DND-41 (cell line): Measurements from ENCODE around the gene PLA2G2E.

ENCODE experiments used
- ATAC-seq: fragments of 200-7000 bp; cut with Tn5 transposase; 3 replicates; pipeline ENCODE4 v1.9.1; 2021; ENCODE audit warnings: low read depth; ENCODE audit not compliant: insufficient read depth
- DNase-seq: peaks from one replicate; pipeline ENCODE4 v3.0.0-alpha.2; 2020
- H2AFZ ChIP-seq: 2 replicates; pipeline ENCODE4 v1.6.0; 2012; ENCODE audit warnings: low read depth, low read length
- H3K27ac ChIP-seq: 2 replicates; pipeline ENCODE4 v1.5.1; 2012; ENCODE audit warnings: low read length, inconsistent platforms
- H3K27me3 ChIP-seq: fragments of 200-600 bp; sonication (generic); 2 replicates; pipeline ENCODE4 v1.6.0; 2012; ENCODE audit warnings: low read length, mild to moderate bottlenecking, inconsistent platforms; ENCODE audit not compliant: insufficient read depth, poor library complexity
- H3K36me3 ChIP-seq: 2 replicates; pipeline ENCODE4 v1.5.1; 2012; ENCODE audit warnings: low read length, inconsistent platforms; ENCODE audit not compliant: insufficient read depth
- H3K4me1 ChIP-seq: 2 replicates; pipeline ENCODE4 v1.5.1; 2012; ENCODE audit warnings: mild to moderate bottlenecking, low read length; ENCODE audit not compliant: insufficient read depth
- H3K4me2 ChIP-seq: 2 replicates; pipeline ENCODE4 v1.6.0; 2012; ENCODE audit warnings: mild to moderate bottlenecking, moderate library complexity, low read length, inconsistent platforms; ENCODE audit not compliant: insufficient read depth
- H3K4me3 ChIP-seq, 2 experiments: fragments of 200-600 bp in 1 of 2; shearing (Covaris generic) in 1 of 2; 2 replicates each; pipeline ENCODE4 v1.5.1; 2012 to 2016; ENCODE audit warnings: inconsistent platforms in 2 of 2, low read length in 2 of 2, mild to moderate bottlenecking in 2 of 2, low read depth in 1 of 2, moderate library complexity in 1 of 2
- H3K79me2 ChIP-seq: 2 replicates; pipeline ENCODE4 v1.6.0; 2012; ENCODE audit warnings: low read length, inconsistent platforms; ENCODE audit not compliant: insufficient read depth
- H3K9ac ChIP-seq: 2 replicates; pipeline ENCODE4 v1.6.0; 2012; ENCODE audit warnings: low read depth, mild to moderate bottlenecking, inconsistent platforms, low read length, moderate library complexity
- H3K9me3 ChIP-seq: 2 replicates; pipeline ENCODE4 v1.5.1; 2012; ENCODE audit warnings: low read length, moderate library complexity, mild to moderate bottlenecking, inconsistent platforms; ENCODE audit not compliant: insufficient read depth, severe bottlenecking
- H4K20me1 ChIP-seq: 2 replicates; pipeline ENCODE4 v1.6.0; 2012; ENCODE audit warnings: low read length; ENCODE audit not compliant: insufficient read depth
- EZH2 ChIP-seq: IDR thresholded peaks from 3 replicates; pipeline ENCODE4 v1.6.1; 2012; ENCODE audit warnings: borderline replicate concordance, low read depth, mild to moderate bottlenecking, moderate library complexity, low read length, inconsistent platforms; ENCODE audit not compliant: severe bottlenecking
- TF ChIP-seq, protein P1 (sequence below): IDR thresholded peaks from 2 replicates; pipeline ENCODE4 v1.5.1; 2012; ENCODE audit warnings: borderline replicate concordance, low read length, moderate library complexity, mild to moderate bottlenecking; ENCODE audit not compliant: poor library complexity, severe bottlenecking; ENCODE audit errors: extremely low read depth

Gene PLA2G2E

DNA sequence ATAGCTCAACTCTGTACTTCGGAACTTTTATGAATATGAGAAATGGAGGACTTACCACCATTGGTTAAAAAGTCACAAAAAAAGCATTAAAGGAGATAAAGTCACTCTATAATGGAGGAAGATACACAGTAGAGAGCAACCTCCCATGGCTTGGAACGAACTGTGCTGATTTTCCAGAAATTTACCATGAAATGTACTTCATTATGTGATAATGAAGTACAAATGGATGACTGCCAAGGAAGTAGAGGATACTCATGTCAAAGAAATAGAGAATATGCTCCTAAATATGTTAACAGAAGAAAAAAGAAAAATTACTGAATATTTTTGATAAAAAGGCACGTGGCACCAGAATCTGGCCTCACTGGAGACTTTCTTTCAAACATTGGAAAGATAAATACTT is 23.6 kb upstream of the PLA2G2E start:
- no peak for DNase-seq
- Histone ChIP-seq H3K27me3 (peaks cover 3% of the 10 kb centered on the region), H2AFZ (no peak overlapping the region), H3K9me3 (no peaks in the 10 kb centered on the region), H3K79me2 (no peaks in the 10 kb centered on the region), H3K36me3 (no peaks in the 10 kb centered on the region), H3K4me1 (no peaks in the 10 kb centered on the region), H4K20me1 (no peaks in the 10 kb centered on the region), H3K9ac (no peak overlapping the region), H3K27ac (no peak overlapping the region), H3K4me3 (no peak overlapping the region), H3K4me2 (no peak overlapping the region)
- TF ChIP-seq, protein P1, sequence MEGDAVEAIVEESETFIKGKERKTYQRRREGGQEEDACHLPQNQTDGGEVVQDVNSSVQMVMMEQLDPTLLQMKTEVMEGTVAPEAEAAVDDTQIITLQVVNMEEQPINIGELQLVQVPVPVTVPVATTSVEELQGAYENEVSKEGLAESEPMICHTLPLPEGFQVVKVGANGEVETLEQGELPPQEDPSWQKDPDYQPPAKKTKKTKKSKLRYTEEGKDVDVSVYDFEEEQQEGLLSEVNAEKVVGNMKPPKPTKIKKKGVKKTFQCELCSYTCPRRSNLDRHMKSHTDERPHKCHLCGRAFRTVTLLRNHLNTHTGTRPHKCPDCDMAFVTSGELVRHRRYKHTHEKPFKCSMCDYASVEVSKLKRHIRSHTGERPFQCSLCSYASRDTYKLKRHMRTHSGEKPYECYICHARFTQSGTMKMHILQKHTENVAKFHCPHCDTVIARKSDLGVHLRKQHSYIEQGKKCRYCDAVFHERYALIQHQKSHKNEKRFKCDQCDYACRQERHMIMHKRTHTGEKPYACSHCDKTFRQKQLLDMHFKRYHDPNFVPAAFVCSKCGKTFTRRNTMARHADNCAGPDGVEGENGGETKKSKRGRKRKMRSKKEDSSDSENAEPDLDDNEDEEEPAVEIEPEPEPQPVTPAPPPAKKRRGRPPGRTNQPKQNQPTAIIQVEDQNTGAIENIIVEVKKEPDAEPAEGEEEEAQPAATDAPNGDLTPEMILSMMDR = no peak
- TF ChIP-seq EZH2 = no peak
- no peak for ATAC-seq

DNA sequence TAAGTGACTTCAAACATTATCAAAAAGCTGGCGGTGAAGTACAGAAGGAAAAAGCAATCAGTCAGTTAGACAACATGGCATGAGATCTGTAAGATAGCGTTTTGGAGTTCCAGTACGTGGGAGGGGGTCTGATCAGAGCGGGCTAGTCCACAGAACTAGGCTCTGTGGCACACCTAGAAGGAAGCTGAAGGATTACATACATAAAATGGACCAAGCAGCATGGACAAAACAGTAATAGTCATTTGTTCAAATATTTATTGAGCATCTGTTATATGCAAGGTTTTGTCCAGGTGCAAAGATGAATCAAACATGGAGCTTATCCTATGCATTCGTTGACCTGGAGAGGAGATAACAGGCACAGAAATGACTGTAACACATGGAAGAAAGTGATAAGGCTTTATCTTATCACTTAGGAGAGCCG is 22.9 kb upstream of the PLA2G2E start:
- H3K9me3 ChIP-seq = no peaks in the 10 kb centered on the region
- H3K27ac ChIP-seq = no peak overlapping the region
- H2AFZ ChIP-seq = no peak overlapping the region
- TF ChIP-seq EZH2 = no peak
- TF ChIP-seq, protein P1 = no peak
- no peak overlapping the region for H3K9ac ChIP-seq
- no peaks in the 10 kb centered on the region for H3K4me1 ChIP-seq
- H3K4me3 ChIP-seq = no peak overlapping the region
- H3K79me2 ChIP-seq = no peaks in the 10 kb centered on the region
- H3K36me3 ChIP-seq = no peaks in the 10 kb centered on the region
- peaks cover 3% of the 10 kb centered on the region for H3K27me3 ChIP-seq
- no peak overlapping the region for H3K4me2 ChIP-seq
- no peaks in the 10 kb centered on the region for H4K20me1 ChIP-seq
- ATAC-seq (no peak), DNase-seq (no peak)

DNA sequence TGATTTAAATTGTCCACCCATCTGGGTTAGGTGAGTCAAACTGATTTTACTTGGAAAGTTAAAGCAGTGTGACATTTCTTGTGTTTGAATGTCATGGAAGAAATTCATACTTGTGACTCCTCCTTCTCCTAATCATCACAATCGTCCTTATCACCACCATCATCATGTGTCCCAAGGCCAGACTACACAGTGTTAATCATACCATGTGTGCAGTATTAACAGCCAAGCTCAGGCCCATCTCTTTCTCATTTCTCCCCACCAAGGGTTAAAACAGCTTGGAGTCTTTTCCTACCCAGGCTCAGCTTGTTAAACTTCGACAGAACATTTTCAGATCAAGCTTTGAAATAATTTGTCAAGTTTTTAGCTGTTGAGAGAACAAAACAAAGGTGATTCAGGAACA is 22.5 kb upstream of the PLA2G2E start:
- Histone ChIP-seq H4K20me1 (no peaks in the 10 kb centered on the region), H3K36me3 (no peaks in the 10 kb centered on the region), H3K4me2 (no peak overlapping the region), H3K79me2 (no peaks in the 10 kb centered on the region), H3K4me1 (no peaks in the 10 kb centered on the region), H3K9ac (no peak overlapping the region), H3K4me3 (no peak overlapping the region), H2AFZ (no peak overlapping the region), H3K27ac (no peak overlapping the region), H3K9me3 (no peaks in the 10 kb centered on the region), H3K27me3 (peaks cover 3% of the 10 kb centered on the region)
- no peak for TF ChIP-seq EZH2
- TF ChIP-seq, protein P1 = no peak
- ATAC-seq (no peak), DNase-seq (no peak)

DNA sequence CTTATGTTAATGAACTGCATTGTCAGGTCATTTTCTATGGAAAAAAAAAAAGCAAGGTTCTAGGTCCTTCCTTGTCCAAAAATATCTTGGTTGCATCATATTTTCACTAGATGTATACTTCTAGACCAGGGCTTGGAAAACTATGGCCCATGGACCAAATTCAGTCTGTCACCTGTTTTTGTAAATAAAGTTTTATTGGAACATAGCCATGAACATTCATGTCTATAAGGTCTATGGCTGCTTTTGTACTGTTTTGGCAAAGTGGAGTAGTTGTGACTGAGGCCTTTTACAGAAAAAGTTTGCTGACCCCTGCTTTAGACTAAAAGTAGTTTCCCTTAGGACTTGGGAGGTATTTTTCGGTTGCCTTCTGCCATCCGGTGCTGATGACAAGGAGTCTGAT is 19.2 kb upstream of the PLA2G2E start:
- H3K79me2 ChIP-seq = no peaks in the 10 kb centered on the region
- H3K9me3 ChIP-seq = no peaks in the 10 kb centered on the region
- H3K27me3 ChIP-seq = peaks cover 3% of the 10 kb centered on the region
- no peaks in the 10 kb centered on the region for H4K20me1 ChIP-seq
- H3K4me2 ChIP-seq = no peak overlapping the region
- no peaks in the 10 kb centered on the region for H3K36me3 ChIP-seq
- no peak overlapping the region for H2AFZ ChIP-seq
- no peak overlapping the region for H3K4me3 ChIP-seq
- DNase-seq = no peak
- ATAC-seq = no peak
- no peak overlapping the region for H3K9ac ChIP-seq
- H3K4me1 ChIP-seq = no peaks in the 10 kb centered on the region
- TF ChIP-seq EZH2 = no peak
- TF ChIP-seq, protein P1 = no peak
- H3K27ac ChIP-seq = no peak overlapping the region
